Right renal pelvis (tissue), 4 donors: ENCODE results near the gene RPL36AL. TPM values are rescaled to one million over a fixed set of nuclear protein-coding genes. Genes with fewer than 3 reads are reported as not detected.
"Not testable (repeated sequence)": the region's sequence is repeated elsewhere in the genome, so short reads cannot be mapped to it uniquely, and the experiment has no call there.

Experiments used
- DNase-seq, 4 donors: peaks; one replicate each; pipeline ENCODE4 v3.0.0-alpha.2; 2013; ENCODE audit warnings: low read depth in 4 of 4, low spot score in 3 of 4, missing footprints in 1 of 4
- polyA plus RNA-seq, 4 donors: library from polyadenylated mRNA; unstranded; fragments of 120-200 nt; gene quantifications; one replicate each; pipeline ENCODE4 v1.2.1, GENCODE V29; 2013; ENCODE audit not compliant: insufficient read length in 4 of 4

RPL36AL gene
- polyA plus RNA-seq, 4 donors: 170 to 219 (median 194) TPM

DNA sequence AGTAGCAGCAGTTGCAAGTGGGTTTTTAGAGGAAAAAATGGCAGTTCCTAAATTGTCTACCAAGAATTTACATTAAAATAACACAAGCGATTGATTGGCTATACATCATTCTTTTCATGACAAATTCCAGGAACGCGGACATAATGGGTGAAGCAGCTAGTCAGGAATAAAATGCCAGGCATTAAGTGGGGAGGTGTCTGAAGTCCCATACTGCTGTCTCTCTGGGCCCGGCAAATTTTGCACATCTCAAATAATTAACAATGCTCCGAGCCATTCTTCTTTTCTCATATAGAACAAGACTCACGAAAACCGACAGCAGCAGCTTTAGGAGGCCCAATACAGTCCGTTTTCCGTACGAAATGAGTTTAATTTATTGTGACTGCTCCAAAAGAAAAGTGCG, 696 bp downstream of the RPL36AL start:
- DNase-seq: no peak

DNA sequence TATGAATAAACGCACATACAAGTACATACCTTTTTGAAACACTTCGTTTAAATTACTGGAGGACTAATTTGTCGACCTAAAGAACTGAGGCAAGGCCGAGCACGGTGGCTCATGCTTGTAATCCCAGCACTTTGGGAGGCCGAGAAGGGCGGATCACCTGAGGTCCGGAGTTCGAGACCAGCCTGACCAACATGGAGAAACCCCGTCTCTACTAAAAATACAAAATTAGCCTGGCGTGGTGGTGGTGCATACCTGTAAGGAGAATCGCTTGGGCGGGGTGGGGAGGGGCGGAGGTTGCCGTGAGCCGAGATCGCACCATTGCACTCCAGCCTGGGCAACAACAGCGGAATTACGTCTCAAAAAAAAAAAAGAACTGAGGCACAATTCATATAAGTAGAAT, 1.2 kb downstream of the RPL36AL start:
- DNase-seq: not testable (repeated sequence)

DNA sequence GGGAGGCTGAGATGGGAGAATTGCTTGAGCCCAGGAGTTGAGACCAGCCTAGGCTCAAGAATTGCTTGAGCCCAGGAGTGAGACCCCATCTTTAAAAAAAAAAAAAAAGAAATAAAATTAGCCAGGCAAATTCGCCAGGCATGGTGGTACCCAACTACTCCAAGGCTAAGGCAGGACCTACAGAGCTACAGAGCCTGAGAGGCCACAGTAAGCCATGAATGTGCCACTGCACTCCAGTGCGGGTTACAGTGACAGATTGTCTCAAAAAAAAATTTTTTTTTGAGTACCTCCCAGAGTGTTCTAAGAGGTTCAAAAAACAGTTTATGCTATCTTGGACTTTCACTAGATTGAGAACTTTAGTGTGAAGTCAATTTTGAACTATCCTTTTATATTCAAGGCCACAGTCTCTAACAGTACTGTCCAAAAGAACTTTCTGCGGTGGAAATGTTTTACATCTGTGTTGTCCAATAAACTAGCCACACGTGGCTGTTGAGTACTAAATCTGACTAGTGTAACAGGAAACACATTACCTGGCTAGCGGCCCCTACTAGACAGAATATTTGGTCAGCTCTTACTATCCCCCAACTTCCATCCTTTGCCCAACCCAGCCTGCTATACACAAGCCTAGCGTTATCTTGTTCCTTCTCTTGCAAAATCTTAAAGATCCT, 2.4 kb downstream of the RPL36AL start:
- DNase-seq: no peak

DNA sequence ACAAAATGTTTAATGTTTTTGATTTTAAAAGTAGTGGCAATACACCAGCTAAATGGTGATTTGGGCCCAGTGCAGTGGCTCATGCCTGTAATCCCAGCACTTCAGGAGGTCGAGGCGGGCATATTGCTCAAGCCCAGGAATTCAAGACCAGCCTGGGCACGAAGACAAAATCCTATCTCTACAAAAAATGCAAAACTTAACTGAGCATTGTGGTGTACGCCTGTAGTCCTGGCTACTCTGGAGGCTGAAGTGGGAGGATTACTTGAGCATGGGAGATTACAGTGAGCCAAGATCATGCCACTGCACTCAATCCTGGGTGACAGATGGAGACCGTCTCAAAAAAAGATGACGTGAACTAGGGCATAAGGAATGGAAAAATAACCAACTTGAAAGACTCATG, 4.7 kb downstream of the RPL36AL start:
- DNase-seq: no peak

DNA sequence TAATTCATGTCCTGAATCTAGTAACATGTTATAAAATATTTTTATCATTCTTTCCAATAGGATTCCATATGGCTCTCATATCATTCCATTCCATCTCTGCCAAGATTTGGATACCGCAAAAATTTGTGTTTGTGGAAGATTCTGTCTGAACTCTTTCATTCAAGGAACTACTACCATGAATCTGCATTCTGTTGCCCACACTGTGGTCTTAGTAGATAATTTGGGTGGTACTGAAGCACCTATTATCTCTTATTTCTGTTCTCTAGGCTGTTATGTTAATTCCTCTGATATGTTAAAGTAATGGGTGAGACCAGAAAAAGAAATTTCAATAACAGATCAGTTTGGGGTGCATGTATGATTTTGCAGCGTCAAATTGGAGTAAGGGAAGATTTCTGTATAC, 6.2 kb downstream of the RPL36AL start:
- DNase-seq: no peak

DNA sequence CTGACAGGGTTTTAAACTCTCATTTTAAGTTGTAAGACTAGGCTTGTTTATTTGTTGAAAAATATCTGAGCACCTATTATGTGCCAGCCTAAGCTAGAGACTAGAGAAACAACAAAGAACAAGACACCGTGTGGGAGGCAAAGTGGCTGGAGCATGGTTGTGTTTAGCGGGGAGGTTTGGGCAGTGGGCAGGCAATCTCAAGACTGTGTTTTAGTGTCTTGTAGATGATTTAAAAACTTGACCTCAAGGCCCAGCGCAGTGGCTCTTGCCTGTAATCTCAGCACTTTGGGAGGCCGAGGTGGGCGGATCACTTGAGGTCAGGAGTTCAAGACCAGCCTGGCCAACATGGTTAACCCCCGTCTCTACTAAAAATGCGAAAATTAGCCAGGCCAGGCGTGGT, 7.8 kb downstream of the RPL36AL start:
- DNase-seq: no peak

DNA sequence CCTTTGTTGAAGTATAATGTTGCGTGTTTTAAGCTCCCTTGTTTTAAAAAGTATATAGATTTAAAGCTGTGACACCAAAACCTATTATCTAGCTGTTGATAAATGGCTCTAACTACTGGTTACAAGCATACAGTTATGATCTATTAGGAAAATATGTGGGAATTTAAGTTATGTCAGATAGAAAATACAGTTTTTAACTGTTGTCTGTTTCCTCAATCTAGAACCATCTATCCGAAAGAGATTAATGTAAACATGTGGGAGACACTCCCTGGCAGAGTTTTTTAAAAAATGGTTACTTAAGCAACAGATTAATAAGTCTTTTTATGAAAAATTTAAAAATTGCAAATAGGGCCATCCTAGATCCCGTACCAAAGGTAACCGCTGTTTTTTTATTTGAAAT, 8.2 kb downstream of the RPL36AL start:
- no peak for DNase-seq

DNA sequence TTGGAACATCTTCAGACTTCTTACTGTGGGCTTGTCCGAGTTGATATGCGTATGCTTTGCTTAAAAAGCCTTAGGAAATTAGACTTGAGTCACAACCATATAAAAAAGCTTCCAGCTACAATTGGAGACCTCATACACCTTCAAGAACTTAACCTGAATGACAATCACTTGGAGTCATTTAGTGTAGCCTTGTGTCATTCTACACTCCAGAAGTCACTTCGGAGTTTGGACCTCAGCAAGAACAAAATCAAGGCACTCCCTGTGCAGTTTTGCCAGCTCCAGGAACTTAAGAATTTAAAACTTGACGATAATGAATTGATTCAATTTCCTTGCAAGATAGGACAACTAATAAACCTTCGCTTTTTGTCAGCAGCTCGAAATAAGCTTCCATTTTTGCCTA, 12.8 kb downstream of the RPL36AL start:
- no peak for DNase-seq

DNA sequence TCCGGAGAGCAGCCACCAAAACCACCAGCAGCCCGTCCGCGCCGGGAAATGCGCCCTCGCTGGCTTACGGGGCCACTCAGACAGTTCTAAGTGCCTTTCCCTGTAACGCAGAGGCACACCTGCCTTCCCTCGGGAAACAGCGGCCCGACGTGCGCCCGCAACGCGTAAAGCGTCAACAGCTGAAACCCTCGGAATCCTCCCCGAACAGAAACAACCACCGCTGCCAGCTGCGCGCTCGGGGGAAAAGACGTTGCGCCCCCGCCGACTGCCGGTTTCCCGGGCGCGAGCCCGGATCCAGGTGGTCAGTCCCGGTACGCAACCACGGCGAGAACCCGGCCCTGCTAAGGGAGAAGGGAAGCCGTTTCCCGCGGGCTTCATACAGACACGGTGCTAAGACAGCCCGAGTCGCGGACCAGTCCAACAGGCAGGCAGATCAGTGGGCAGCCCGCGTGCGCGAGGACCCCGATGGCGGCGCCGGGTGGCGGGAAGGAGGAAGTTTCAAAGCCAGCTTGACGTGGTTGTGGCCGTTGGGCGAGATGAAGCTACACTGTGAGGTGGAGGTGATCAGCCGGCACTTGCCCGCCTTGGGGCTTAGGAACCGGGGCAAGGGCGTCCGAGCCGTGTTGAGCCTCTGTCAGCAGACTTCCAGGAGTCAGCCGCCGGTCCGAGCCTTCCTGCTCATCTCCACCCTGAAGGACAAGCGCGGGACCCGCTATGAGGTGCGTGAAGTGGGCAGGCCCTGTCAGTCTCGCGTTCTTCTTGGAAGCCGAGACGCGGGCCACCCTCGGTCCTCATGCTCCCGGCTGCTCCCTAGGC, 21.7 kb downstream of the RPL36AL start, which contains the start of gene LRR1:
TSS of gene LRR1 (plus strand) at position 456 of the 816 bp plus-strand sequence. CDS start at position 537, 81 bp downstream.
- peak in 2 of 4 donors; percentile 74 to 90 for DNase-seq

DNA sequence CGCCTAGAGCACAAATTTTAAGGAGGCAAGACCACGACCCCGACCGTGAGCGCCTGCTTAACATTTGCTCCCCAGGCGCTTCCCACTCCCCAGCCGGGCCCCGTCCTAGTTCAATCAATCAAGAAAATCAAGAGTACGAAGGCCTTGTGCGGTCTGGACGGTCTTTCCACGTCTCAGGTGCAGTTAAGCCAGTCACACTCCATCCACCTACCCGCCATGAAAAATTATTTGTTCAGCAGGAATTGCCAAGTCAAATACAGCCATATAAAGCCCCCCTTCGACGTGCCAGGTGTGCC, 22.3 kb downstream of the RPL36AL start:
- DNase-seq: peak in 1 of 4 donors; percentile 50

DNA sequence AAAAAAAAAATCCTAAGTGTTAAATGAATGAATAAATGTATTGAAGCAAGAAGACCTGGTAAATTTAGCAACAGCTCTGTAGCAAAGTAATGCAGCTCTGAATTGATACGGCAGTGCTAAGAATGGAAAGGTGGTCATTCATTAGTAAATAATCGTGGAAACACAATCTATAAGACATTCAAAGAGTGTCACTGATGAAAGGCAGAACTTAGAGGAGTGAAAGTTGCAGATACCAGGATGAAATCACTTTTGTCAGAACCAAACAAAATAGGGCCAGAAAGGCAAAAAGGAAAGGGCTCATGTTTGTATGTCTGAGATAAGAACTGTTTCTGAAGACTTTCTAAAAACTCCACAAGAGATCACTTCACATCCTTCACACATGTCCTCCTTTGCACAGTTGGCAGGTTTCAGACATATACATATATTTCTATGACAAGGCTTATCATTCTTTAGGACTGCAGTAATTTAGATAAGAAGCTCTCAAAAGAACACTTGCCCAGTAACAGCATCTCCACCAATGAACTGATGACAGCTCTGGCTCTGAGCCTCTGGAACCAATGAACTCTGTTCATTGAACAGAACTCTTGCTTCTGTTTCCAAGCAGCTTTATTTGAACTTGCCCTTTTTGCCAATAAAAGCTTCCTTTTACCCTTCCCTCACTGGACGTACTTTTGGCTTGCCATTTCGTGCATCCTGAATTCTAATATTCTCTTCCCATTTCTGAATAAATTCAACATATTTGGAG, 25.9 kb downstream of the RPL36AL start:
- no peak for DNase-seq

DNA sequence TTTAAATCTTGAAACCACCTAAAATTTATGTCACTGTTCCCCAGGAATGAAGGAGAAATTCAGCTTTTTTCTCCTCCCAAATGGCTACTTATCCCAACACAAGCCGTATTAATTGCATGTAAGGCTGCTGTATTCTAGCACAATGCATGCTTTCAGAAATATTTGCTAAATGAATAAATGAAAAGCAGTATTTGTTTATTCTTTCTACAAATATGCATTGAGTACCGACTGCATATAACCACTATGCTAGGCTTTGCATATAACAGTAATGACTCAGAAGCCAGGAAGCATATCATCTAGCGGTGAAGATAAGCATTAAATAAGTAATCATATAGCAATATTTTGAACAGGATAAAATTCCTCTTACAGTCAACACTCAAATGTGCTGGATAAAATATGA, 27.4 kb downstream of the RPL36AL start:
- no peak for DNase-seq

DNA sequence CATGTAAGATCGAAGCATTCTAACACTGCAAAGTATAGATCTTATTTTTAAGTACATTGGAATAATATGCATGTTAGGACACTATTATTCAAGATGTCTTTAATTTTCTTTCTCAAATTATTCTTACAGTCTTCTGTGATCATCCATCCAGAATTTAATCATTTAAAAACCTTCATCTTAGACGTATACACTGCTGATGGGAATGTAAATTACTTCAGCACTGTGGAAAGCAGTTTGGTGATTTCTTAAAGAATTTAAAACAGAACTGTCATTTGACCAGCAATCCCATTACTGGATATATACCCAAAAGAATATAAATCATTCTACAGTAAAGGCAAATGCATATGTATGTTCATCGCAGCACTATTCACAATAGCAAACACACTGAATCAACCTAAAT, 31.0 kb downstream of the RPL36AL start:
- no peak for DNase-seq

DNA sequence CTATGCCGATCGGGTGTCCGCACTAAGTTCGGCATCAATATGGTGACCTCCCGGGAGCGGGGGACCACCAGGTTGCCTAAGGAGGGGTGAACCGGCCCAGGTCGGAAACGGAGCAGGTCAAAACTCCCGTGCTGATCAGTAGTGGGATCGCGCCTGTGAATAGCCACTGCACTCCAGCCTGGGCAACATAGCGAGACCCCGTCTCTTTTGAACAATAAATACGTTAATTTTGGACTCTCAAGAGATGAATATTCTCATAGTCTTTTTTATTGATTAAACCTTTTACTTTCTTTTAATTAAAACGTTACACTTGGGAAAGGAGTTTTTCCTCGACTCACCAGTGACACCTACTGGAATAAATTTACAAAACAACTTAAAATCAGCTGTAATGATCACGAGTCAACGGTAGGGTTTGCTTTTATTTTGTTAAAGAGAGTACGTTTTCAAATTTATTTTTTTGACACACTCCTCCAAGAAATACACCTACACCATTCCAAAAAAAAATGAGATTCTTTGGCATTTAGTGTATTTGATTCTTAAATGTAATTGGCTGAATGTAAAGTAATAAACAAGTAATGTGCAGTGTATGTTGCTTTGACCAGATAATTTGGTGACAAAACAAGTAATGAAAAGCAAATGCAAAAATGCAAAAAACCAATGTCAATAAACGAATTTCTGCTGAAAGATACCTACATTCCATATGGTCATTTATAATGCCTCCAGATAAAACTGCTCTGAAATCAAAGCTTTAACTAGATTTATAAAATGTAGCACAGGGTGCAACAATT, 33.6 kb downstream of the RPL36AL start:
- peak; percentile 56 to 68 (median 66) for DNase-seq

DNA sequence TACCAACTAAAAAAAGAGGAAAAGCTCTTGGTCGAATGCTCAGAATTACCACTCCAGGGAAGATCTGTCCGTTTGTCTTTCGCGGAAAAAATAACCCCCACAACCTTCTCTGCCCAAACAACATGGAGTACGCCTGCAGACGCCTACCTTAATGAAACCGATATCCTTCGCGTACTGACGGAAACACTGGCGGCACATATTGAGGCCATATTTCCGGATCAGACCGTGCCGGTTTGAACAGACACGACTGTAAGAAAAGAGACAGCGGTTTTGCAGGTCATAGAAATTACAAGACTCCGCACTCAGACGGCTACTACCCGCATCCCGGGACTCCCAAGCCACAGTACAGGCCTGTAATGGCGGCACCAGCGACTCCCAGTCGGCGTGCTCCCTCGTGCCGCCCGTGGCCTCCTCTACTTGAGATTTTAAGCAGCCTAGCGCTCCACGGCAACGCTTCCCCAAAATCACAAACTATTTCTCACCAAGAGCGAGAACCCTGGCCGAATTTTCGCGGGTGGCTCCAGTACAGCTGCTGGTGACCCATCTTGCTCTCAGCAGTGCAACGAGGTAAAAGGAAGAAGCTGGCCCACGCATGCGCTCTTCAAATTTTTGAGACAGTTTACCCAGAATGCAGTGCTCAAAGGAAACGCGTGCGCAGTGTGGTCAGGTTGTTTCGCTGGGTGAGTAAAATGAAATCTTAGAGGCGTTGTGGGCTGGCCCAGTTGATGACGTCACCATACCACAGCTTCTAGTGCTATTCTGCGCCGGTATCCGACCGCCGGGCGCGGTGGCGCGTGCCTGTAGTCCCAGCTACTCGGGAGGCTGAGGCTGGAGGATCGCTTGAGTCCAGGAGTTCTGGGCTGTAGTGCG, 34.4 kb downstream of the RPL36AL start, which contains the start of gene RPS29:
TSS of gene RPS29 (minus strand) at position 578 of the 870 bp plus-strand sequence. CDS start at position 544, 34 bp downstream.
- DNase-seq: peak; percentile 99 to 100 (median 99)

DNA sequence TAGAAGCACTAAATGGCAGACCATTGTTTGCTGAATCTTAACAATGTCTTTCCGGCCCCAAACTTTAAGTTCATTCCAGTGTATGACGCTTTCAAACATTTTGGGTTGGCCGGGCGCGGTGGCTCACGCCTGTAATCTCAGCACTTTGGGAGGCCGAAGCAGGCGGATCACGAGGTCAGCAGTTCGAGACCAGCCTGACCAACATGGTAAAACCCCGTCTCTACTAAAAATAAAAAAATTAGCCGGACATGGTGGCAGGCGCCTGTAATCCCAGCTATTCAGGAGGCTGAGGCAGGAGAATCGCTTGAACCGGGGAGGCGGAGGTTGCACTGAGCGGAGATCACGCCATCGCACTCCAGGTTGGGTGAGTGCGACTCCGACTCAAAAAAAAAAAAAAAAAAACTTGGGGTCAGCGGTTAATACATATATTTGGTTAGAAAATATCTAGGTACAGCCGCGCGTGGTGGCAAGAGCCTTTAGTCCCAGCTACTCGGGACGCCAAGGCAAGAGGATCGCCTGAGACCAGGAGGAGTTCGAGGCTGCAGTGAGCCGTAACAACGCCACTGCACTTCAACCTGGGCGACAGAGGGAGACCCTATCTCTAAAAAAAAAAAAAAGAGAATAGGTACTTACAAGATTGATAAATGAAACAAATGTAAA, 35.3 kb downstream of the RPL36AL start:
- DNase-seq: not testable (repeated sequence)

DNA sequence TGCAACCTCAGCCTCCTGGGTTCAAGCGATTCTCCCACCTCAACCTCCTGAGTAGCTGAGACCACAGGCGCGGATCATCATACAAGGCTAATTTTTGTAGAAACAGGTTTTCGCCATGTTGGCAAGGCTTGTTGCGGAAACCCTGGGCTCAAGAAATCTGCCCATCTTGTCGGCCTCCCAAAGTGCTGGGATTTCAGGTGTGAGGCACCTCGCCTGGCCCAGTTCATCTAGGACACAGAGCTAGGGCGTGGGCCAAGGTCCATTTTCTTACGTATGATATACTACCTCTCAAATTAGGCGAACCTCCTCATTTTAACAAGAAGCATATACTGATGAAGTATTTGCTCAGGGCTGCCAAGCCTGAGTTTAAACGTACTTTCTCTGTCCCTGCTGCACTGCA, 36.4 kb downstream of the RPL36AL start:
- DNase-seq: no peak

DNA sequence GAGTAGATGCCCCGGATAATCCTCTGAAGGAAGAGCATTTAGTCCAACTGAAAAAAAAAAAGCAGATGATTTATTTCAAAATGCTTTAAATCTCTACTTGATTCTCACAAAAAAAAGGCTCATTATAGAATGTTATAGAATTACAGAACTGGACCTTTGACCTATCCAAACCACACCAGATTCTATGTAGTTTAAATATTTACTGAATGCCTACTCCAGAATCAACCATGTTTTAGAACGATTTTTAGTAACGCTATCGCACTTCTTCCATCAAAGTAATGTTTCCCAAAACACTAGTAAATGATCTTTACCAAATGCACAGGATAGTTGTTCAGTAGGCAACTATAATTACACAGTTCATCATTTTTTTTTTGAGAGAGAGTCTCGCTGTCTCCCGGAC, 36.8 kb downstream of the RPL36AL start:
- DNase-seq: no peak
